Stimulated activated CD8-positive, alpha-beta memory T cell treated with anti-CD3 and anti-CD28 coated beads, Interleukin-2, amount 100 ng/mL, for 1 hour (primary cell): ENCODE measurements around the gene G6PC2.
"Not testable (repeated sequence)": the region's sequence is repeated elsewhere in the genome, so short reads cannot be mapped to it uniquely, and the experiment has no call there.

Experiments used
- DNase-seq, 2 donors: peaks; one replicate each; pipeline ENCODE4 v3.0.0-alpha.2; 2020; ENCODE audit warnings: low read depth in 2 of 2

The G6PC2 gene

GRCh38 chr2:168901003-168901402, at the start of gene G6PC2:
Gene G6PC2 (plus strand): TSS chr2:168901291. CDS start chr2:168901332, 41 bp downstream.
- DNase-seq, result no peak

- no peak for DNase-seq
These were observed 49.3 kb upstream of the G6PC2 start for GRCh38 chr2:168851674-168852320.

- DNase-seq, result no peak
These were observed 48.6 kb upstream of the G6PC2 start for GRCh38 chr2:168852481-168852880.

GRCh38 chr2:168853471-168853870, 47.6 kb upstream of the G6PC2 start:
- DNase-seq, result no peak

GRCh38 chr2:168854651-168855050, 46.4 kb upstream of the G6PC2 start:
- no peak for DNase-seq

- DNase-seq, result no peak
These were observed 45.5 kb upstream of the G6PC2 start for GRCh38 chr2:168855601-168856000.

- no peak for DNase-seq
These were observed 42.9 kb upstream of the G6PC2 start for GRCh38 chr2:168858146-168858545.

- DNase-seq, result not testable (repeated sequence)
These were observed 33.9 kb upstream of the G6PC2 start for GRCh38 chr2:168867164-168867563.

GRCh38 chr2:168870369-168870768, 30.7 kb upstream of the G6PC2 start:
- DNase-seq, result not testable (repeated sequence)

- not testable (repeated sequence) for DNase-seq
These were observed 30.3 kb upstream of the G6PC2 start for GRCh38 chr2:168870824-168871223.

- no peak for DNase-seq
These were observed 26.6 kb upstream of the G6PC2 start for GRCh38 chr2:168874368-168875054.

- not testable (repeated sequence) for DNase-seq
These were observed 18.9 kb upstream of the G6PC2 start for GRCh38 chr2:168882163-168882562.

GRCh38 chr2:168884975-168885374, 16.1 kb upstream of the G6PC2 start:
- no peak for DNase-seq

- DNase-seq, result no peak
These were observed 11.5 kb upstream of the G6PC2 start for GRCh38 chr2:168889635-168890005.

- peak; percentile 52 to 73 for DNase-seq
These were observed 10.9 kb upstream of the G6PC2 start, which contains the start of gene SPC25 for GRCh38 chr2:168890006-168890782. Gene SPC25 (minus strand): TSS chr2:168890430. CDS start chr2:168889519, 911 bp downstream.

GRCh38 chr2:168892327-168892726, 8.8 kb upstream of the G6PC2 start:
- DNase-seq, result no peak

GRCh38 chr2:168894101-168894500, 7.0 kb upstream of the G6PC2 start:
- DNase-seq, result no peak

- no peak for DNase-seq
These were observed 6.4 kb upstream of the G6PC2 start for GRCh38 chr2:168894720-168895119.

GRCh38 chr2:168895771-168896170, 5.3 kb upstream of the G6PC2 start:
- DNase-seq, result no peak

- DNase-seq, result no peak
These were observed 4.3 kb upstream of the G6PC2 start for GRCh38 chr2:168896783-168897182.

- DNase-seq, result no peak
These were observed 3.6 kb upstream of the G6PC2 start for GRCh38 chr2:168897449-168897848.

GRCh38 chr2:168903888-168904287, 2.8 kb downstream of the G6PC2 start:
- no peak for DNase-seq

- no peak for DNase-seq
These were observed 3.3 kb downstream of the G6PC2 start for GRCh38 chr2:168904358-168904757.
